Measurements from ENCODE around the gene LMF1.
A peak's percentile ranks its signal among the peaks of the same experiment; 100 is the strongest.
"Not testable (repeated sequence)": the region's sequence is repeated elsewhere in the genome, so short reads cannot be mapped to it uniquely, and the experiment has no call there.

LMF1 gene

DNA sequence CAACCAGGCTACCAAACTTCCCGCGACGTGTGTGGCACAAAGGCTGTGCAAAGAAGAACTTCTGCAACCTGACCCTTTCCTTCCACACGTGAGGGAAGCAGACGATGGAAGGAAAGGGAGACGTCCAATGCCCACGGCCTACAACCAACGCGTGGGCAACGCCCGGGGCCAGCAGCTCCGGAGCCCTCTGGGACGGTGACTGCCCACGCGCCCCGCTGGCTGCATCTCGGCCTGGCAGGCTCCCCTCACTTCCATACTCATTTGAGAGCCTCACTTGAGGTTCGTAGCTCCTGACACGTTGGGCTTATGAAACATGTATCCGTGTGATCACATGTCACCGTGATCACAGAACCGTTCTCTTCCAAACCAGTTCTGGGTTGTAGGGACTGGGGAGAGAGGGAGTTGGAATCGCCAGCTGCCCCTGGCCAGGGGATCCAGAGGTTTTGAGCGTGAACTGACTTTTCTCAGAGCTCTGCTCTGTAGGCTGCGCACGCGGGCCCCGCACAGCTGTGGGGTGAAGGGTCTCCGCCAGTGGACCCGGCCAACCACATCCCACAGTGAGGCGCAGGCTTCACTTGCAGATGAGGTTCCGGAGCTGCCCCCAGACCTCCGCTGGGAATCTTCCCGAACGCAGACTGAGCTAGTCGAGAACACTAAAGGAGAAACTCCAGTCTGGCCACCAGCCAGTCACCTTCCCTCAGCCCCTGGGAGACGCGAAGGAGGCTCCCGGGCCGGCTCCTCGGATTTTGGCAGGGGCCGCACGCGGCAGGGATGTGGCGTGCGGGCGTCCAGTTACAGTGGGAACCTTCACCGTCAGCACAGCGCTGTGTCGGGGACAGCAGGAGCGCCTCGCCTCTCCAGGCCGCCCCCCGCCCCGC, 1.0 kb downstream of the LMF1 start:
- no peak for DNase-seq

DNA sequence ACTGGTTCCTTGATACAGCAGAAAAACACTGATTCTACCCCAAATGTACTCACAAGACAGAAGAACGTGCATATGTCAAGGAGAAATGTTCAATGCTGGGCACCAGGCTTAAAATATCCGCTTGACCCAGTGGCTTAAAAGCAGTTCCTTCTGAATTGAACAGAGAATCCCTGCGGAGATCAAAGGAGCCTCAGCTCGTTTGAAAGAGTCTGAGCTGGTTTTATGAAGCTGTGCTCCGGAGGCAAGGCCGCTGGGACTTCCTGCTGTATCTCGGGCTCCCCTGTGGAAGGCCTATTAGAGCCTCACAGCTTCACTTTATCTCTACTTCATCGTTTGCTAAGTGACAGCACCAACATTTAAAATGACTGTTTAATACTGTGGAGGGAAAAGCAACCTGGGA, 2.2 kb downstream of the LMF1 start:
- DNase-seq: no peak

DNA sequence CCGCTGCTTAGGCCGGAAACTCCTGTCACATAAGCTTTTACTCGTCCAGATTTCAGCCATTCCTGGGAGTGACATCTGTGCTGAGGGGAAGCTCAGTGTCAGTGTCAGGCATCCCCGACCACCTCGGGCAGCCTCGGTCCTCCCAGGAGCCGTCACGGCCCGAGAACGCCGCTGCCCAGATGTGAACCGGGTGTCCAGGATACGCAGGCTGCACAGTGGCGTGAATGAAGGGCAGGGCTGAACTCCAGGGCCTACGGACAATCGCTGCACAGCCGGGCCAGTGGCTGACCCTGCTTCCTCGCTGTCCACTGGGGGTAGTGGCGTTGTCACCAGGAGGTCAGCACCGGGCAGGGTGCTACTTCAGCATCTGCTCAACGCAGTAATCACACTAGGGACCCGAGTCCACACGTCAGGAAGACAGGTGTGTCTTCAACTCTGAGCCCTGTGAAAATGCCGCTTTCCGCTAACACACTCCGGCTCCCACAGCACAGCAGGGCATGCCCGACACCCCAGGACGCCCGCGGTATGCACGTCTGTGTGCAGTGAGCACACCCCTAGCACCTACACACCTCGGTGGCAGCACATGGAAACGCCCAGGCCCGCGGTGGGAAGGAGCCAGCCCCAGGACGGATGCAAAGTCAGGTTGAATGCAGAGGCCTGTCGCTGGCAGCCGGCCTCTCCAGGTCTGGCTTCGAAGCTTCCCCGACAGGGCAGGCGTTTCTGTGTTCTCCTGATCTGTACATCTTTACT, 3.1 kb downstream of the LMF1 start:
- no peak for DNase-seq

- no peak for DNase-seq
Measured at GRCh38 chr16:967077-967541, 3.7 kb downstream of the LMF1 start.

DNA sequence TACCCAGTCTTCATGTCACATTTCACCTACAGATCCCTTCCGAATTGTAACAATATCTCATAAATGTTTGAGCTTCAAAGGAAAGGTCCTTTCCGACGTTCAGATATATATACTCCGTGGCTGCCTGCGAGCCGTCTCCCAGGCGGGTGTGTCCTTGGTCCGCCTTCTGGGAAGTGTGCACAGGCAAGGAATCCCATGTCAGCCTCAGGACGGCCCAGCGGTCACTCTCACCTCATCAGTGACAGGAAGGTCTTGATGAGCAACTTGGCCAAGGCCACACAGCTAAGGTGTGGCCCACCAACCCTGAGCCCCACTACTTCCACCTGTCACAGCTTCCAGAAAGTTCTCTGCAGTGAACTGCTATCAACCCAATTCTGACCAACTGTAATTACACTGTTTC, 4.3 kb downstream of the LMF1 start:
- no peak for DNase-seq

DNA sequence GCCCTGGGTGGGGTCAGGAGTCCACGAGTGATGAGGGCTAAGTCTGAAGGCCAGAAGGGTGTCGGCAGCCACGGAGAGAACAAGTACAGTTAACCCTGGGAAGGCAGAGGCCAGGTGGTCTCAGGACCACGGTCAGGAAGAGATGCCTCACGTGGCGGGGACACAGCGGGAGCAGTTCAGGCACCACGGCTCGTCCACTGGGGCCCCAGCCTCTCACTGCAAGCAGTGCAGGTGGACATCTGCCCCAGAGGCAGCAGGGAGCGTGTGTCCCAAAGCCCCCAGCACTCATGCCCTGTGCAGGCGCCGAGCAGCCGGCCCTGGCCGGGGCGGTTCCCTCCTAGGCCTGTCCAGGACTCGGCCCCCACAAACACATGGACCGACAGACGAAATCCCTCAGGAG, 4.7 kb downstream of the LMF1 start:
- DNase-seq: no peak

DNA sequence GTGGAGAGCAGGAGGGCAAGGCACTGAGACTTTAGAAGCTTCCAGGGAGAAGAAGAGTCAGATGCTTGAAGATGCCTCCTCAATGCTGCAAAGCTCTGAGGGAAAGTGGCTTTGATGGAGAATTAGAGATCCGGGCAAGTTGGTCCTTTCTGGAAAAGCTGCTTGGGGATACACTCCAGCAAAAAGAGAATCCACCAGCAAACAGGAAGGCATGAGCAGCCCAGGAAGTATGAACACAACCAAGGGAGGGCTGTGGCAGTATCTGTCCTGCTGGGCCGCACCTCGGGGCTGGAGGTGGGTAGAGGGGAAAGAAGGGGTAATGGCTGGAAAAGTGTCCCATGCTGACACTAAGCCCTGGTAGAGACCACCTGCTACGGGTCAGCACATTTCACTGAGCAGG, 5.3 kb downstream of the LMF1 start:
- no peak for DNase-seq

DNA sequence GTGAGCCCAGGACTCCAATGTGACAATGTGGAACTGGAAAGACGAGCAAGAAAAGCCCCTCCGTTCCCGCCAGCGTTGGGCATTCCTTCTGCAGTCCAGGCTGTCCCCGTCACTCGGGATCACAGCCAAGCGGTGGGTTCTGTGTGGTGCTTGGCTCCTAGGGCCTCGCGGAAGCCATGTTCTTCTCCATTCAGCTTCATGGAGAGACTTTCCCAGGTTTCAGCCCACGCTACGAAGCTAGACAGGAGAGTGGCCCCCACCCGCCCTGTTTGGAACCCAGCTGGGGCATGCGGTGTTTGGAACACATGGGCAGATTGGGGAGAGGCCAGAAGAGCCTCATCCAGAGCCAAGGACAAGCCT, 5.8 kb downstream of the LMF1 start:
- no peak for DNase-seq

- DNase-seq: peak; percentile 59 to 85
Measured at GRCh38 chr16:964356-965035, 6.3 kb downstream of the LMF1 start.

- DNase-seq: peak in 1 of 2 donors; percentile 28
Measured at GRCh38 chr16:963913-964312, 6.9 kb downstream of the LMF1 start.

DNA sequence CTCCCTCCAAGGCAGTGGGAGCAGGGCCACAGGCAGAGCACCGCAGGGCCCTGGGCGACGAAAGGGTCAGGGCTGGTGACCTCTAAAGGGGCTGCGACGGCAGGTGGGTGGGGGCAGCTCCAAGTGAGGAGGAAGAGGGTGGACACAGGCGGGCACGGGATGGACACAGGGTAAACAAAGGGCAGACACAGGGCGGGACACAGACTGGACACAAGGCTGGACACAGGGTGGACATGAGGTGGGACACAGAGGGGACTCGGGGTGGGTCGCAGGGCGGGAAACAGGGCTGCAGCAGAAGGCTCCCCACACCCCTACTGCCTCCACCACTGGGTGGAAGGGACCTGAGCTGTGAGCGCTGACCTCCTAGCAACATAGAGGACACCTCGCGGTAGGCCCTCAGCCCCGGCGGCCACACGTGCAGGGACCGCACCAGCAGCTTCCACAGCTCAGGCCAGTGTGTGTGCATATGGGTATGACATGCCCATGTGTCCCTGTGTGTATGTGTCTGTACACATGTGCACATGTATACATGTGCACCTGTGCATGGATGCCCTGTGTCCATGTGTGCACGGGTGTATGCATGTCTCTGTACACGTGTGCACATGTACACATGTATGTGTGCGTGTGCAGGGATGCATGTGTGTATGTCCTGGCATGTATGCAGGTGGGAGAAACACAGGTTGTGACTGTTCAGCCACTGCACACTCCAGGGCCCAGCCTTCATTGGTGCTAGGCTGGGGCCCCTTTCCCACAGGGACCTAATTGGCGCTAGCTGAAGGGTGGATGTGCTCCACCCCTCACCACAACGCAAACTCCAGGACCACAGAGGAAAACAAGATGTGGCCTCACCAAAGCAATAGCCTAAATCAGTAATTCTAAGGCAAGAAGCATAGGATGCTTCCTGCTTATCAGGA, 7.6 kb downstream of the LMF1 start:
- no peak for DNase-seq

- no peak for DNase-seq
Measured at GRCh38 chr16:962366-962765, 8.4 kb downstream of the LMF1 start.

- no peak for DNase-seq
Measured at GRCh38 chr16:959232-960040, 11.3 kb downstream of the LMF1 start.

- DNase-seq: not testable (repeated sequence)
Measured at GRCh38 chr16:955766-956165, 15.0 kb downstream of the LMF1 start.

- DNase-seq: not testable (repeated sequence)
Measured at GRCh38 chr16:953818-954217, 17.0 kb downstream of the LMF1 start.

- DNase-seq: no peak
Measured at GRCh38 chr16:952321-952720, 18.5 kb downstream of the LMF1 start.

DNA sequence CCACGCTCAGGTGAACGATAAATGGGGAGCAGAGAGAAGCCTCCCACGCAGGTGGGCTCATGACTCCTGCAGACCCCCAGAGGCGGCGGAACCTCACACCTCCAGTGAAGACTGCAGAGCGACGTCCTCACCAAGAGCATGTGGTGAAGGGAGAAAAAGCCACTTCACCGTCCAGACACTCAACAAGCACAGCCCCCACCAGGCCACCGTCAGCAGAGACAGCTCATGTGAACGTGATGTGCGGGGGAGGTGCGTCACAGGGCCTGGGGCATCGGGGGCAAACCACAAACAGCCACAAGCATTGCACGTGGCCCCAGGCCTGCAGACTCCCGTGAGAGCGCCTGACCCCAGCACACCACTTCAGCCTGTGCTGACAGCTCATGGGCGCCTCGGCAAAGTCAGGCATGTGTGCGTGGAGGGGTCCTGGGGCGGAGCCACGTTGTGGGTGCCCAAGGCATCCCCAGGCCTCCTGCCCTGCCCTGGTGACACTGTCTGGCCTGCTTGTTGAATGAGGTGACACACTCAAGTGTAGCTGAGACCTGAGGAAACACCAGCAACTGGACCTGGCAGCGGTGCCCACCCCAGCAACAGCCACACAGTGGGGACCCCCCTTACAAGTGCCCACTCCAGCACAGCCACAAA, 19.0 kb downstream of the LMF1 start:
- DNase-seq: no peak

DNA sequence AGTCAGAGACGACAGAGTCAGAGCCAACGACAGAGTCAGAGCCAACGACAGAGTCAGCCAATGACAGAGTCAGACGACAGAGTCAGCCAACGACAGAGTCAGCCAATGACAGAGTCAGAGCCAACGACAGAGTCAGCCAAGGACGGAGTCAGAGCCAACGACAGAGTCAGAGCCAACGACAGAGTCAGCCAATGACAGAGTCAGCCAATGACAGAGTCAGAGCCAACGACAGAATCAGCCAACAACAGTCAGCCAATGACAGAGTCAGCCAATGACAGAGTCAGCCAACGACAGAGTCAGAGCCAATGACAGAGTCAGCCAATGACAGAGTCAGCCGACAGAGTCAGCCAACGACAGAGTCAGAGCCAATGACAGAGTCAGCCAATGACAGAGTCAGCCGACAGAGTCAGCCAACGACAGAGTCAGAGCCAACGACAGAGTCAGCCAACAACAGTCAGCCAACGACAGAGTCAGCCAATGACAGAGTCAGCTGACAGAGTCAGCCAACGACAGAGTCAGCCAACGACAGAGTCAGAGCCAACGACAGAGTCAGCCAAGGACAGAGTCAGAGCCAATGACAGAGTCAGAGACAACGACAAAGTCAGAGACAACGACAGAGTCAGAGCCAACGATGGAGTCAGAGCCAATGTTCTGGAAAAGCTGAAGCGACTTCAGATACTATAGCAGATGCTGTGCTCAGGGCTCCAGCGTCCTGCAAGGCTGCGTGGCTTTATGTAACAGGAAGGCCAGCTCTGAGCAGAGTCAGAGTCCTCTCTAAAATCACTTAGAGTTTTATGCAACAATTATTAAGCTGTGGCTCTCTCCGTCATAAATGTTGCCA, 19.8 kb downstream of the LMF1 start:
- DNase-seq: not testable (repeated sequence)

GRCh38 chr16:948767-949166, 22.0 kb downstream of the LMF1 start:
- not testable (repeated sequence) for DNase-seq

DNA sequence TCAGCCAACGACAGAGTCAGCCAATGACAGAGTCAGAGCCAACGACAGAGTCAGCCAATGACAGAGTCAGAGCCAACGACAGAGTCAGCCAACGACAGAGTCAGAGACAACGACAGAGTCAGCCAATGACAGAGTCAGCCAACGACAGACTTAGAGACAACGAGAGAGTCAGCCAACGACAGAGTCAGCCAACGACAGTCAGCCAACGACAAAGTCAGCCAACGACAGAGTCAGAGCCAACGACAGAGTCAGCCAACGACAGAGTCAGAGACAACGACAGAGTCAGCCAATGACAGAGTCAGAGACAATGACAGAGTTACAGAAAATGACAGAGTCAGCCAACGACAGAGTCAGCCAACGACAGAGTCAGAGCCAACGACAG, 22.9 kb downstream of the LMF1 start:
- DNase-seq: not testable (repeated sequence)
